GM15510 (cell line): ENCODE data around the gene RANGAP1.

Experiments used
- POLR2A ChIP-seq: IDR thresholded peaks from 3 replicates; pipeline ENCODE4 v1.6.1; 2011; ENCODE audit warnings: borderline replicate concordance; ENCODE audit not compliant: insufficient read length; ENCODE audit errors: extremely low read depth

The RANGAP1 gene, protein sequence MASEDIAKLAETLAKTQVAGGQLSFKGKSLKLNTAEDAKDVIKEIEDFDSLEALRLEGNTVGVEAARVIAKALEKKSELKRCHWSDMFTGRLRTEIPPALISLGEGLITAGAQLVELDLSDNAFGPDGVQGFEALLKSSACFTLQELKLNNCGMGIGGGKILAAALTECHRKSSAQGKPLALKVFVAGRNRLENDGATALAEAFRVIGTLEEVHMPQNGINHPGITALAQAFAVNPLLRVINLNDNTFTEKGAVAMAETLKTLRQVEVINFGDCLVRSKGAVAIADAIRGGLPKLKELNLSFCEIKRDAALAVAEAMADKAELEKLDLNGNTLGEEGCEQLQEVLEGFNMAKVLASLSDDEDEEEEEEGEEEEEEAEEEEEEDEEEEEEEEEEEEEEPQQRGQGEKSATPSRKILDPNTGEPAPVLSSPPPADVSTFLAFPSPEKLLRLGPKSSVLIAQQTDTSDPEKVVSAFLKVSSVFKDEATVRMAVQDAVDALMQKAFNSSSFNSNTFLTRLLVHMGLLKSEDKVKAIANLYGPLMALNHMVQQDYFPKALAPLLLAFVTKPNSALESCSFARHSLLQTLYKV

GRCh38 chr22:41285820-41286638, at the start of gene RANGAP1:
TSS of gene RANGAP1 (minus strand) at chr22:41286187. CDS start at chr22:41281044, 5,143 bp downstream.
- TF ChIP-seq POLR2A = peak; percentile 84

GRCh38 chr22:41334951-41335635, 49.1 kb upstream of the RANGAP1 start:
- no peak for TF ChIP-seq POLR2A

DNA sequence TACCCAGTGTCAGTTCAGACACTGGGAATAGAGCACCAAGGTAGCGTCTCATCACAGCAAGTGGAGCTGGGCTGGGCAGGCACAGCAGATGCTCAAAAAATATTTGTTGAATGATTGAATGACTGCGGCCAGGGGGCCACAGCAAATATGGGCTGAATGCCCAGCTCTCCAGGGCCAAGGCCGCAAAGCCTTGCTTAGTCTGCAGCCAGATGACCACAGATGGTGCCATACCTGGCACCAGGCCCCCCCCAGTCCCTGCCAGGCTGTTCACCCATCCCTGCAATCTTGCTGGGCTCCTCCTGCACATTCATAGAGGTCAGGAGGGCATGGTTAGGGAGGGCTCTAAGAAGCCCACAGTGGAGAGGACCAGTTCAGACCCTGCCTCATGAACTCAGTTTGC, 48.2 kb upstream of the RANGAP1 start:
- no peak for TF ChIP-seq POLR2A

DNA sequence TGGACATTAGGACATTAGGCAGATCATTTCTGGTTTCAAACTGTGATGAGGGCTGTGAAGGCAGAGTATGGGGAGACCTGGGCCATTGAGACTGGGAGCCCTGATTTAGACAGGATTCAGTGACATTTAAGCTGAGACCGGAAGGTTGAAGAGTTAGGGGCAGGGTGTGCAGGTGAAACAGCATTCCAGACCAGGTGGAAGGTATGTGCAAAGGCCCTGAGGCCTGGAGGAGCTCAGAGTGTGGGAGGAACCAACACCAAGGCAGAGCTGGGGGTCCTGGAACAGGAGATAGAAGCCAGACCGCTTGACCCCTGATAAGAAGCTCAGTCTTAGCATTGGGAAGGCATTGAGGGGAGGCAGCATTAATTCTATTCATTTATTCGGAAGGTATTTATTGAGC, 47.8 kb upstream of the RANGAP1 start:
- no peak for TF ChIP-seq POLR2A

- no peak for TF ChIP-seq POLR2A
Observed at GRCh38 chr22:41332217-41332939, 46.4 kb upstream of the RANGAP1 start.

GRCh38 chr22:41330169-41330568, 44.2 kb upstream of the RANGAP1 start:
- TF ChIP-seq POLR2A = no peak

DNA sequence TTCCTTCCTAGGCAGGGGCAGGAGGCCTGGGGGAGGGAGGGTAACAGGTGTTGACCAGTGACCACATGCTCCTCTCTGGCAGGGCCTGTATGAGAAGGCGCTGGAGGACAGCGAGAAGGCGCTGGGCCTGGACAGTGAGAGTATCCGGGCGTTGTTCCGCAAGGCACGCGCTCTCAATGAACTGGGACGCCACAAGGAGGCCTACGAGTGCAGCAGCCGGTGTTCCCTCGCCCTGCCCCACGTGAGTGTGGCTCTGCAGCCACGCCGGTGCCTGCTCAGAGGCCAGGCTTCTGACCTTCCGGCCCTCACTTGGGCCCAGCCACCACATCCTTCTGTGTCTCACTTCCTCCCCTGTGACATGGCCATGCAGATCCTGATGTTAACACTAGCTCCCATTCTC, 41.1 kb upstream of the RANGAP1 start:
- no peak for TF ChIP-seq POLR2A

DNA sequence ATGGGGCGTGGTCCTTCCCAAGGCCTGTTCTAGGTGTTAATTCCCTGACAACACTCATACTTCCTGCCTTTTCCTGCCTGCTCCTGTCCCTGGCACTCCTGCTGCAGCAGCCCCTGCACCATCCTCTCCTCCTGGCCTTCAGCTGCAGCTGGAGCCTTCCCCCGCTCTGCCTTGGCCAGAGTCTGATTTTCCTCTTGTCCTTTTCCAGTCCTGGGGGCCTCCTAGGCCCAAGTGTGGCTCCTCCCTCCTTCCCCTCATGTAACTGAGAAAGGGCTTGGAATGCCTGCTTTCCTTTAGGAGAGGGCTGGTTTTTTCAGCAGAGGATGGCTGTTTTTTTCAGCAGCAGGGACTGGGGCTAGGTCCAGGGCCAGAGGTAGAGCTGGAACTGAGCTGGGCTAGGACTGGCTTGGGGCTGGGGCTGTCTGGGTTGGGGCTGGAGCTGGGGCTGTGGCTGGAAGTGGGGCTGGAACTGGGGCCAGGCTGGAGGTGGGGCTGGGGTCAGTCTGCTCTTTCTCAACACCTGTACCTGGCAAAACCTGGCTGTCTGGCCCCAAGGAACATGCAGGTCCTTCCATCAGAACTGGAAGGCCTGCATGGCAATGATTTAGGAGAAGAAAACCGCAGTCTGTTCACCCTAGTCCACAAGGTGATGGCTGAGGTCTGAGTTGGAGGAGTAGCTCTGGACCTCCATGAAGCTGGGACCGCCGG, 39.0 kb upstream of the RANGAP1 start:
- TF ChIP-seq POLR2A = no peak

DNA sequence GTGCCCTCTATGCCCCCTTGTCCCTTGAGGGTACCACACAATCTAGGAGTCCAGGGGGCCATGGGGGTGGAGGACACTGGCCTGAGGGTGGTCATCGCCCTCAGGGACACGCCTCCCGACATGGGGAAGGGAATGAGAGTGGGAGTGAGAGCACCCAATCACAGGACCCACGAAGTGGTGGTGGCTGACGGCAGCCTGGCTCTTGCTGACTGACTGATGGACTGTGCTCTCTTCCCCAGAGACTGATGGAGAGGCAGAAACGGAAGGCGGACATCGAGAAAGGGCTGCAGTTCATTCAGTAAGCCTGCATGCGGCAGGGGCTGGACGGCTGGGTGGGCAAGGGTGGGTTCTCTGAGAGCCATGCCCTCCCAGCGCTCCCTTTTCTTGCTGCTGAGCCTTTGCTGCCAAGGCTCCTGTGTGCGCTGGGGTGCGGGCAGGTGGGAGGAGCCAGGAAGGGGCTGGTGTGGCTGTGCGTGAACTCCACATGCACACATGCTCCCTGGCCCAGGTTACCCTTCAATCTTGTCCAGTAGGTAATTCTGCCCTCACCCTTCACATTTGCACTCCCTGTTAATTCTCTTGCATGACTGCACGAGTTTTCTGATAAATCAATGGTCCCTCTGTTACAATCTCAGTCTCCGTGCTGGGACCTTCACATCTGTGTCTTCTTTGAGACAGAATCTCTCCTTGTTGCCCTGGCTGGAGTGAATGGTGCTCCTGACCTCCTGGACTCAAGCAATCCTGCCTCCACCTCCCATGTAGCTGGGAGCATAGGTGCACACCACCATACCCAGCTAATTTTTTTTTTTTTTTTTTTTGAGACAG, 34.6 kb upstream of the RANGAP1 start:
- no peak for TF ChIP-seq POLR2A

DNA sequence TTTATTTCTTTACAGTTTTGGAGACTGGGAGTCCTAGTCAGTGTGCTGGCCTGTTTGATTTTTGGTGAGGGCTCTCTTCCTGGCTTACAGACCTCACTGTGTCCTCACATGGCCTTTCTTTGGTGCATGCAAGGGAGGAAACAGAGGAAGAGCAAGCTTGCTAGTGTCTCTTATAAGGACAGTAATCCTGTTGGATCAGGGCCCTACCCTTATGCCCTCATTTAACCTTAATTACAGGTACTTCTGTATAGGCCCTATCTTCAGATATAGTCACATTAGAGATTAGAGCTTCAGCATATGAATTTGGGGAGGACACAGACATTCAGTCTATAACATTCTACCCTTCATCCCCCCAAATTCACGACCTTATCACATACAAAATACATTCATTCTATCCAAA, 29.6 kb upstream of the RANGAP1 start:
- TF ChIP-seq POLR2A = no peak

GRCh38 chr22:41314821-41315220, 28.8 kb upstream of the RANGAP1 start:
- TF ChIP-seq POLR2A = no peak

- TF ChIP-seq POLR2A = no peak
Observed at GRCh38 chr22:41311487-41311886, 25.5 kb upstream of the RANGAP1 start.

- no peak for TF ChIP-seq POLR2A
Observed at GRCh38 chr22:41310336-41310735, 24.3 kb upstream of the RANGAP1 start.

GRCh38 chr22:41308544-41308947, 22.6 kb upstream of the RANGAP1 start:
- no peak for TF ChIP-seq POLR2A

DNA sequence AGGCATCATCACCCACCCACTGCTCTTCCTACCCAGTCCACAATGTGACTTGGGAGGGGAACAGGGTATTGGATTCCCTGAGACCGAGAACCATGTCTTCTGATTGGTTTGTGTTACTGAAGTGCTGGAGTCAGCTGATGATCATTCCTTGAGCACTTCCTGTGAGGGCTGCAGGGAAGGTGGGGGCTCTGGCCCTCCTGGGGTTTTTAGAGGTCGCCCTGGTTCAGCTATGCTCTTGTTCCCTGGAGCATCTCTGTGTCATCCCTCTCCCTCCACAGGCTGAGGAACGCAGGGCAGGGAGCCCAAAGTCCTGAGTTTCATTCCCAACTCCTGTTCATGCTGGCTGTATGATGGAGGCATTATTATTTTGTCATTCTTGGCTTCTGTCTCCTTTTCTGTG, 22.1 kb upstream of the RANGAP1 start:
- TF ChIP-seq POLR2A = no peak
